H1 (cell line): ENCODE measurements around the gene HRH1. TPM values are rescaled to one million over a fixed set of nuclear protein-coding genes. Genes with fewer than 3 reads are reported as not detected.

ENCODE experiments used
- CTCF ChIA-PET: fragments of 300-600 bp; sonication (Branson Sonifier 250); formaldehyde crosslinking; loops from one replicate; lab custom pipeline; 2021; ENCODE audit not compliant: partially characterized antibody; lab: Charles Lee
- POLR2A ChIA-PET: fragments of 300-600 bp; sonication (Branson Sonifier 250); formaldehyde crosslinking; loops from one replicate; lab custom pipeline; 2021; ENCODE audit warnings: inconsistent platforms; ENCODE audit not compliant: partially characterized antibody; lab: Charles Lee
- DNase-seq, 2 experiments: peaks; one replicate each; pipeline versions ENCODE4 v3.0.0 to v3.0.0-alpha.2; 2010 to 2022; ENCODE audit warnings: low spot score in 2 of 2, low read depth in 1 of 2, mixed read lengths in 1 of 2
- FAIRE-seq: peaks from 2 replicates; lab custom pipeline; 2011; peaks lifted over from hg19 to GRCh38; lab: Jason Lieb, UNC
- H2AFZ ChIP-seq: 2 replicates; pipeline ENCODE4 v1.8.1; 2012; ENCODE audit warnings: low read length, inconsistent platforms
- H2AK5ac ChIP-seq: 2 replicates; pipeline ENCODE4 v1.6.1; 2013; ENCODE audit warnings: low read depth, low read length
- H2BK120ac ChIP-seq: replicated peaks from 2 replicates; pipeline ENCODE3; 2013; ENCODE audit warnings: low read depth, low read length, inconsistent platforms
- H2BK12ac ChIP-seq: 2 replicates; pipeline ENCODE4 v1.6.1; 2013; ENCODE audit warnings: low read depth, low read length
- H2BK15ac ChIP-seq: 2 replicates; pipeline ENCODE4 v1.6.1; 2013; ENCODE audit warnings: low read length
- H2BK20ac ChIP-seq: 2 replicates; pipeline ENCODE4 v1.6.1; 2013; ENCODE audit warnings: low read length
- H2BK5ac ChIP-seq: 2 replicates; pipeline ENCODE4 v1.6.1; 2013; ENCODE audit warnings: low read depth, low read length
- H3K14ac ChIP-seq: 2 replicates; pipeline ENCODE4 v1.6.1; 2013; ENCODE audit warnings: inconsistent platforms; ENCODE audit not compliant: insufficient read length
- H3K18ac ChIP-seq: 2 replicates; pipeline ENCODE4 v1.6.1; 2013; ENCODE audit warnings: low read length; ENCODE audit errors: extremely low read depth
- H3K23ac ChIP-seq: 2 replicates; pipeline ENCODE4 v1.6.1; 2013; ENCODE audit warnings: inconsistent platforms; ENCODE audit not compliant: insufficient read length
- H3K23me2 ChIP-seq: 2 replicates; pipeline ENCODE4 v1.6.1; 2013; ENCODE audit warnings: low read depth, low read length
- H3K27ac ChIP-seq: 2 replicates; pipeline ENCODE4 v1.6.1; 2011; ENCODE audit warnings: low read depth, low read length, inconsistent platforms
- H3K27me3 ChIP-seq, 4 experiments: replicated peaks in 1 of 4; 1 replicate in 1 of 4; 2 replicates in 3 of 4; pipeline versions ENCODE4 v1.6.1 to v1.8.1; 2011 to 2013; ENCODE audit warnings: low read length in 3 of 4, mild to moderate bottlenecking in 3 of 4, inconsistent platforms in 2 of 4, mixed read lengths in 2 of 4, moderate library complexity in 1 of 4; ENCODE audit not compliant: control insufficient read depth in 3 of 4, insufficient read depth in 3 of 4; ENCODE audit errors: extremely low read depth in 1 of 4
- H3K36me3 ChIP-seq, 4 experiments: 2 replicates each; pipeline versions ENCODE4 v1.6.1 to v1.8.1; 2011 to 2013; ENCODE audit warnings: mild to moderate bottlenecking in 4 of 4, low read length in 3 of 4, moderate library complexity in 2 of 4, control low read depth in 1 of 4, inconsistent platforms in 1 of 4; ENCODE audit not compliant: insufficient read depth in 4 of 4, control insufficient read depth in 2 of 4
- H3K4ac ChIP-seq: replicated peaks from 2 replicates; pipeline ENCODE3; 2013; ENCODE audit warnings: low read length, low read depth, mixed read lengths, inconsistent platforms; ENCODE audit not compliant: insufficient read length
- H3K4me1 ChIP-seq, 4 experiments: replicated peaks in 1 of 4; 1 replicate in 1 of 4; 2 replicates in 3 of 4; pipeline versions ENCODE4 v1.6.1 to v1.8.1; 2011 to 2013; ENCODE audit warnings: low read length in 3 of 4, inconsistent platforms in 2 of 4, mixed read lengths in 1 of 4; ENCODE audit not compliant: insufficient read depth in 4 of 4, control insufficient read depth in 3 of 4
- H3K4me2 ChIP-seq, 2 experiments: 2 replicates each; pipeline versions ENCODE4 v1.6.1 to v1.8.1; 2011 to 2013; ENCODE audit warnings: low read depth in 2 of 2, low read length in 2 of 2, control low read depth in 1 of 2, inconsistent platforms in 1 of 2, mild to moderate bottlenecking in 1 of 2; ENCODE audit not compliant: insufficient read depth in 1 of 2
- H3K4me3 ChIP-seq, 4 experiments: fragments of 200-600, 300-600 bp in 1 of 4; sonication (generic), shearing (Covaris generic), sonication (Bioruptor Twin) in 1 of 4; 2 replicates each; pipeline versions ENCODE4 v1.5.1 to v1.8.1; 2011 to 2016; ENCODE audit warnings: low read length in 4 of 4, low read depth in 3 of 4, control low read depth in 2 of 4, inconsistent platforms in 2 of 4, mild to moderate bottlenecking in 2 of 4, mixed read lengths in 1 of 4, moderate library complexity in 1 of 4; ENCODE audit not compliant: insufficient read depth in 2 of 4; ENCODE audit errors: extremely low read depth in 1 of 4
- H3K56ac ChIP-seq: replicated peaks from 2 replicates; pipeline ENCODE3; 2013; ENCODE audit warnings: low read depth, mild to moderate bottlenecking, mixed read lengths, low read length, inconsistent platforms; ENCODE audit not compliant: insufficient read length
- H3K79me1 ChIP-seq: 2 replicates; pipeline ENCODE4 v1.6.1; 2013; ENCODE audit warnings: low read depth, low read length, control low read depth
- H3K79me2 ChIP-seq, 2 experiments: 2 replicates each; pipeline versions ENCODE4 v1.6.1 to v1.8.1; 2012 to 2013; ENCODE audit warnings: low read length in 2 of 2, mild to moderate bottlenecking in 2 of 2, inconsistent platforms in 1 of 2; ENCODE audit not compliant: insufficient read depth in 2 of 2, control insufficient read depth in 1 of 2
- H3K9ac ChIP-seq, 4 experiments: replicated peaks in 1 of 4; 1 replicate in 1 of 4; 2 replicates in 3 of 4; pipeline versions ENCODE4 v1.6.1 to v1.8.1; 2011 to 2013; ENCODE audit warnings: low read depth in 3 of 4, low read length in 3 of 4, control low read depth in 2 of 4, mild to moderate bottlenecking in 2 of 4, moderate library complexity in 2 of 4, inconsistent platforms in 1 of 4; ENCODE audit errors: extremely low read depth in 1 of 4
- H3K9me3 ChIP-seq, 2 experiments: 2 replicates each; pipeline versions ENCODE4 v1.6.1 to v1.8.1; 2012 to 2013; ENCODE audit warnings: mild to moderate bottlenecking in 2 of 2, moderate library complexity in 2 of 2, control low read depth in 1 of 2, inconsistent platforms in 1 of 2, low read depth in 1 of 2, low read length in 1 of 2, mixed read lengths in 1 of 2; ENCODE audit not compliant: insufficient read depth in 2 of 2
- H4K20me1 ChIP-seq, 2 experiments: replicated peaks in 1 of 2; 2 replicates each; pipeline versions ENCODE3 to v1.8.1; 2011 to 2013; ENCODE audit warnings: inconsistent platforms in 2 of 2, low read length in 2 of 2, mild to moderate bottlenecking in 1 of 2; ENCODE audit not compliant: insufficient read depth in 2 of 2, control insufficient read depth in 1 of 2
- H4K5ac ChIP-seq: 2 replicates; pipeline ENCODE4 v1.6.1; 2013; ENCODE audit warnings: low read length, low read depth, mixed read lengths, inconsistent platforms; ENCODE audit not compliant: insufficient read length
- H4K8ac ChIP-seq: 2 replicates; pipeline ENCODE4 v1.8.0; 2013; ENCODE audit warnings: mild to moderate bottlenecking, moderate library complexity, low read length, inconsistent platforms; ENCODE audit not compliant: insufficient read depth; ENCODE audit errors: extremely low read depth
- H4K91ac ChIP-seq: replicated peaks from 2 replicates; pipeline ENCODE3; 2013; ENCODE audit warnings: low read length, mixed read lengths, inconsistent platforms; ENCODE audit not compliant: insufficient read length
- BCL11A ChIP-seq, 2 experiments: IDR thresholded peaks; one replicate each; pipeline ENCODE4 v1.6.1; 2011; ENCODE audit warnings: low read depth in 2 of 2, low read length in 2 of 2, mild to moderate bottlenecking in 2 of 2
- KDM5A ChIP-seq: fragments of 200-600 bp; IDR thresholded peaks from 2 replicates; pipeline ENCODE4 v1.7.1; 2012; ENCODE audit warnings: mild to moderate bottlenecking, low read length, inconsistent platforms, mixed read lengths
- WGBS, 2 experiments: shearing (Covaris generic) in 1 of 2; methylation state at CpG; one replicate each; pipeline versions ENCODE4 v1.1.6 to v1.1.7; 2013 to 2015; ENCODE audit warnings: low lambda C conversion rate in 2 of 2, mixed read lengths in 2 of 2, inconsistent platforms in 1 of 2, low coverage in 1 of 2, missing lambda C conversion rate in 1 of 2; ENCODE audit not compliant: insufficient replicate concordance in 2 of 2, insufficient coverage in 1 of 2, insufficient read length in 1 of 2; ENCODE audit errors: extremely low coverage in 1 of 2, missing lambda C conversion rate in 1 of 2; 5-methylcytosine and 5-hydroxymethylcytosine counted together
- polyA plus RNA-seq, 7 experiments: library from polyadenylated mRNA; depleted of rRNA in 3 of 7; stranded (reverse) in 5 of 7; unstranded in 2 of 7; fragments of >200 nt in 5 of 7; fragments of 200-250 nt in 2 of 7; gene quantifications; 1 replicate in 5 of 7; 2 replicates in 1 of 7; 4 replicates in 1 of 7; pipeline versions ENCODE4 v1.2.1 to v1.2.3, GENCODE V29; 2011 to 2013; ENCODE audit warnings: missing spikeins in 2 of 7, mixed read lengths in 2 of 7
- total RNA-seq: library from RNA; stranded (reverse); fragmentation: NEBNext Ultra II Directional; extraction: Animal tissue kit (Norgen Biotek cat#: 25700); gene quantifications from 2 replicates; pipeline ENCODE4 v1.2.1, GENCODE V29; 2021
- TF ChIP-seq, protein P1 (sequence below), 3 experiments: IDR thresholded peaks; 1 replicate in 2 of 3; 2 replicates in 1 of 3; pipeline versions ENCODE4 v1.5.1 to v1.6.1; 2011; ENCODE audit warnings: low read length in 3 of 3, mild to moderate bottlenecking in 3 of 3, inconsistent platforms in 2 of 3, low read depth in 1 of 3, moderate library complexity in 1 of 3; ENCODE audit not compliant: insufficient read depth in 1 of 3; ENCODE audit errors: control extremely low read depth in 1 of 3

HRH1 gene
- total and polyA plus RNA-seq, 2 of the 8 experiments (the other 6 are each of a cell fraction or from before 2014, with no cell fraction given) = 0.11 TPM; not detected in 1

DNA sequence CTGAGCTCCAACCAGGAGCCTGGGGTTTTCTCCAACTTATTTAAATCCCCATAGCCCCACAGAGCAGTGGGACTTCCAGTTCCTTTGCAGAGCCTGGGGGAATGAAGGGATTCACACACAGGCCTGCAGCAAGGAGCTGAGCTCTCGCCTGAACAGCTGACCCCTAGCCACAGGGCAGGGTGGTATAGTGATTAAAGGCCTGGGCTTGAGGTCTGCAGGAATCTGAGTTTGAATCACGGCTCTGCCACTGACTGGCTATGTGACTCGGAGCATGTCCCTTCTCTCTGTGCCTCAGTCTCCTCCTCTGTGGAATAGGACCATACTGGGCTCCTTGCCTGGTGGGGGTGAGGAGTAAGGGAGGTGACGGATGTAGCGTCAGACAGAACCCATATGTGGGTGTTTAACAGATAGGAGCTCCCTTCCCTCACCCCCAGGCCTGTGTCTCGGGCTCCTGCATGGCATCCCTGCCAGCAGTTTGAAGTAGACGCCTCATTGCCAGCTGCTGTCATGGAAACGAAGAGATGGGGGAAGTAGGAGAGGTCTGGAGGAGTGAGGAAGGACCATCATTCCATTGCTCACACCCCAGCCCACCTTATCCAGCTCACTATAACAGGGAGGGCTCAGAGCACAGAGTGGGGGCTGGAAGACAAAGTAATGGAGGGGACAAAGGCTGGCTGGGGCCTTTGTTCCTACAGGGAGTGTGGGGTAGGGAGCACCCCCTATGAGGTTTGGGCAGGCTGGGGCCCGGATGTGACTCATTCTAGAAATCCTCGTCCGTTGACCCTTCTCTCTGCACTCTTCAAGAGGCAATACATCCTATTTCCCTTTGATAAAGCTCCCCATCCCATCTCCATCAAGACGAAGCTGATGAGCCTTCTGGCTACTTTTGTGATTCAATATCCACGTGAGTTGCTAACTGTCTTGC, 14.8 kb downstream of the HRH1 start:
- FAIRE-seq = no peak
- CTCF ChIA-PET = interaction anchor here (1.1 to 2.9 kb wide), 9 partner anchors 14 to 411 kb away, joined by 3 to 16 read pairs (median 4); partner anchors contain the start of gene HRH1
- H4K8ac ChIP-seq = no peak overlapping the region

More for the DNA sequence above, 14.8 kb downstream of the HRH1 start:
- Histone ChIP-seq H3K9ac (no peak overlapping the region), H3K4me1 (no peaks in the 10 kb centered on the region; a peak in 1 of 7 replicates), H2BK12ac (no peak overlapping the region), H2AFZ (no peak overlapping the region), H3K27me3 (no peaks in the 10 kb centered on the region; a peak in 1 of 7 replicates), H3K4me3 (no peak overlapping the region), H4K20me1 (no peaks in the 10 kb centered on the region), H3K79me1 (no peaks in the 10 kb centered on the region; the same call in 1 of the 2 replicates), H3K4ac (no peak overlapping the region), H3K27ac (no peak overlapping the region), H3K23ac (no peak overlapping the region)
- POLR2A ChIA-PET = no interaction called here
- no peak for TF ChIP-seq KDM5A
- no peak for TF ChIP-seq BCL11A (IDR thresholded peaks at IDR 0.05; ENCODE audit: low read depth in 2 of 2, low read length in 2 of 2)
- TF ChIP-seq, protein P1, sequence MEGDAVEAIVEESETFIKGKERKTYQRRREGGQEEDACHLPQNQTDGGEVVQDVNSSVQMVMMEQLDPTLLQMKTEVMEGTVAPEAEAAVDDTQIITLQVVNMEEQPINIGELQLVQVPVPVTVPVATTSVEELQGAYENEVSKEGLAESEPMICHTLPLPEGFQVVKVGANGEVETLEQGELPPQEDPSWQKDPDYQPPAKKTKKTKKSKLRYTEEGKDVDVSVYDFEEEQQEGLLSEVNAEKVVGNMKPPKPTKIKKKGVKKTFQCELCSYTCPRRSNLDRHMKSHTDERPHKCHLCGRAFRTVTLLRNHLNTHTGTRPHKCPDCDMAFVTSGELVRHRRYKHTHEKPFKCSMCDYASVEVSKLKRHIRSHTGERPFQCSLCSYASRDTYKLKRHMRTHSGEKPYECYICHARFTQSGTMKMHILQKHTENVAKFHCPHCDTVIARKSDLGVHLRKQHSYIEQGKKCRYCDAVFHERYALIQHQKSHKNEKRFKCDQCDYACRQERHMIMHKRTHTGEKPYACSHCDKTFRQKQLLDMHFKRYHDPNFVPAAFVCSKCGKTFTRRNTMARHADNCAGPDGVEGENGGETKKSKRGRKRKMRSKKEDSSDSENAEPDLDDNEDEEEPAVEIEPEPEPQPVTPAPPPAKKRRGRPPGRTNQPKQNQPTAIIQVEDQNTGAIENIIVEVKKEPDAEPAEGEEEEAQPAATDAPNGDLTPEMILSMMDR (IDR thresholded peaks at IDR 0.05; ENCODE audit: control extremely low read depth in 1 of 3, insufficient read depth in 1 of 3, low read depth in 1 of 3, low read length in 3 of 3) = no peak
- TF ChIP-seq, all 59 proteins: peak for 0
- Histone ChIP-seq H3K79me2 (no peaks in the 10 kb centered on the region), H3K36me3 (no peaks in the 10 kb centered on the region), H2BK15ac (no peak overlapping the region), H2AK5ac (no peak overlapping the region), H3K9me3 (no peaks in the 10 kb centered on the region), H3K4me2 (no peak overlapping the region), H4K5ac (no peak overlapping the region), H2BK20ac (no peak overlapping the region), H2BK5ac (no peak overlapping the region), H3K18ac (no peak overlapping the region), H3K23me2 (no peaks in the 10 kb centered on the region; the same call in 1 of the 2 replicates), H3K14ac (no peak overlapping the region), H4K91ac (no peak overlapping the region), H2BK120ac (no peak overlapping the region), H3K56ac (no peak overlapping the region)
- 87% methylated on average over 13 of the region's 13 CpGs; no CpG with 5 or more reads in 1 of the 2 experiments for WGBS, 2 experiments
- DNase-seq = no peak
